HL-60 (cell line): ENCODE results near the gene C3orf20.

ENCODE experiments used
- DNase-seq, 2 experiments: peaks; one replicate each; pipeline ENCODE4 v3.0.0-alpha.2; 2010 to 2020; ENCODE audit warnings: low read depth in 1 of 2, low spot score in 1 of 2
- H3K27ac ChIP-seq: fragments of 250-450 bp; sonication (Bioruptor Pico); replicated peaks from 2 replicates; pipeline ENCODE4 v1.5.1; 2020; ENCODE audit warnings: mild to moderate bottlenecking, moderate library complexity
- H3K27me3 ChIP-seq: fragments of 250-450 bp; sonication (Bioruptor Pico); 2 replicates; pipeline ENCODE4 v1.5.1; 2021; ENCODE audit warnings: mild to moderate bottlenecking, moderate library complexity; ENCODE audit not compliant: insufficient read depth, poor library complexity, severe bottlenecking
- H3K4me3 ChIP-seq: replicated peaks from 2 replicates; pipeline ENCODE4 v1.5.1; 2011; ENCODE audit warnings: mild to moderate bottlenecking, control low read depth, low read length; ENCODE audit not compliant: insufficient read depth
- CTCF ChIP-seq: IDR thresholded peaks from one replicate; pipeline ENCODE4 v1.5.1; 2011; ENCODE audit warnings: low read length, control low read depth, inconsistent platforms; ENCODE audit not compliant: insufficient read depth
- GABPA ChIP-seq: IDR thresholded peaks from 2 replicates; pipeline ENCODE4 v1.6.1; 2012; ENCODE audit warnings: low read depth
- POLR2AphosphoS5 ChIP-seq: IDR thresholded peaks from 2 replicates; pipeline ENCODE4 v1.6.1; 2012; ENCODE audit warnings: low read depth
- REST ChIP-seq: IDR thresholded peaks from 2 replicates; pipeline ENCODE4 v1.6.1; 2012; ENCODE audit warnings: low read depth; ENCODE audit not compliant: insufficient replicate concordance
- SPI1 ChIP-seq: IDR thresholded peaks from 2 replicates; pipeline ENCODE4 v1.6.1; 2012; ENCODE audit warnings: low read depth, mild to moderate bottlenecking, borderline replicate concordance

The C3orf20 gene

GRCh38 chr3:14783480-14784086 is 108.6 kb downstream of the C3orf20 start:
- H3K27me3 ChIP-seq = no peaks in the 10 kb centered on the region
- H3K4me3 ChIP-seq = no peak overlapping the region
- no peak for DNase-seq
- H3K27ac ChIP-seq = no peak overlapping the region
- TF ChIP-seq SPI1 (no peak), GABPA (no peak), CTCF (no peak), POLR2AphosphoS5 (no peak), REST (no peak)

- no peak for DNase-seq
- Histone ChIP-seq H3K4me3 (no peak overlapping the region), H3K27ac (no peak overlapping the region), H3K27me3 (no peaks in the 10 kb centered on the region)
- no peak for TF ChIP-seq CTCF
These were observed 109.2 kb downstream of the C3orf20 start for GRCh38 chr3:14784087-14784681.

- Histone ChIP-seq H3K4me3 (no peak overlapping the region), H3K27ac (no peak overlapping the region), H3K27me3 (no peaks in the 10 kb centered on the region)
- DNase-seq = no peak
- no peak for TF ChIP-seq CTCF
- no peak for TF ChIP-seq SPI1
- no peak for TF ChIP-seq POLR2AphosphoS5
- TF ChIP-seq GABPA = no peak
- TF ChIP-seq REST = no peak
These were observed 110.5 kb downstream of the C3orf20 start for GRCh38 chr3:14785207-14786155.
